Renal pelvis (tissue), 4 donors: Measurements from ENCODE around the gene KRT71. TPM values are rescaled to one million over a fixed set of nuclear protein-coding genes. Genes with fewer than 3 reads are reported as not detected.

Experiments
- DNase-seq: peaks from one replicate; pipeline ENCODE4 v3.0.0-alpha.2; 2013
- polyA plus RNA-seq, 3 donors: library from polyadenylated mRNA; unstranded; fragments of 120-200 nt; gene quantifications; one replicate each; pipeline ENCODE4 v1.2.1, GENCODE V29; 2013; ENCODE audit not compliant: insufficient read length in 3 of 3

The KRT71 gene
- polyA plus RNA-seq, 3 donors: not detected

DNA sequence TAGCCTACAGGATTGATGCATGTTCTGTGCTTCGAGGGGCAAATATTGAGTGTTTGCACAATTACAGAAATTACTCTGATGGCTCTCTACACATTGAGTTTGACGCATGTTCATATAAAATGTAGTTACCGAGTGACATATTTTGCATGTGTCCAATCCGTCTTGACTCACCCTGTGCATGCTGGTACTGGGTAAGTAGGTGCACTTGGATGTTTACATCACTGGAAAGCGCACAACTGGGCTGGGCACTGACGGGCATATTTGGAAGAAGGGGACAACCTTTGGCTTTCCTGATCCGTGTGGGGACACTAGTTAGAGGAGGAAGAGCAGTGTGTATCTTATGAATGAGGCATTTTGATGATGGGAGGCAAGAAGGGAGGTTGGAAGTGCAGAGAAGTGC, 55.0 kb downstream of the KRT71 start:
- DNase-seq: no peak

DNA sequence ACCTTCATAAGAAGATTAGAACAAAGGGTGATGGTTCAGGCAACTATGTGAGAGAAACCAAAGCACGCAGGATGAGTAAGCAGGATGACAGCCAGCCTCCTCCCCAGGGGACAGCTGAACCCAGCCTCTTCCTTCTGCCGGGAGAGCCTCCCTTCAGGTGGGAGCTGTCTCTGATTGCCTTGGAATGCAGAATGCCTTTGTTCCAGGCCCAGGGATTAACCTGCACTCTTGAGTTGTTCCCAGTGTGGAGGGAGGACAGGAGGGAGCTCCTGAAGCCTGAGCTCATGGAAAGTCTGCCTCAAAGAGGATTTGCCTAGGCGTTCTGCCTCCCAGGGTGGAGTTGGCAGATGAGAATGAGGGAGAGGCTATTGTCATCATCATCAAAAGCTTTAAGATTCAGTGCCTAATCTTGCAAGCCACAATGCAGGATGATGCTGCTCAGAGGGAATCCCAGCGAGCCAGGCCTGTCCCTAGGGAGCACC, 56.3 kb downstream of the KRT71 start:
- DNase-seq: no peak

DNA sequence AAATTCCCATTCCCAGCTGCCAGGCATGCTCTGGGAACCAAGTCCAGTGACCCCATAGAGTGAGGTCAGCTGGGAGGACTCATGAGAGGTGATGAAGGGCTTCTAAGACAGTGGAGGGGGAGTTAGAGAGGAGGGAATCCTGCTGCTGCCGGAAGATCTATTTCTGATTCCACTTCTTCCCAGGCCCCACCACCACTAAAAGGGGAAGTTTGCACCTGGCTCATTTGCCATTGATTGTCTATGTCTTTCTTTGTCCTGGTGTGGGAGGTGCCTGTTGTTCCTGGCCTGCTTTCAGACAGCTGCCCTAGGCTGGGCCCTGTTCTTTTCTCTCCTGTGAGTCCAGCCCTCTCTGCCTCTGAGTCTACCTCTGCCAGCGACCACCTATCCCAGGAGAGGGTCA, 56.9 kb downstream of the KRT71 start:
- DNase-seq: no peak

DNA sequence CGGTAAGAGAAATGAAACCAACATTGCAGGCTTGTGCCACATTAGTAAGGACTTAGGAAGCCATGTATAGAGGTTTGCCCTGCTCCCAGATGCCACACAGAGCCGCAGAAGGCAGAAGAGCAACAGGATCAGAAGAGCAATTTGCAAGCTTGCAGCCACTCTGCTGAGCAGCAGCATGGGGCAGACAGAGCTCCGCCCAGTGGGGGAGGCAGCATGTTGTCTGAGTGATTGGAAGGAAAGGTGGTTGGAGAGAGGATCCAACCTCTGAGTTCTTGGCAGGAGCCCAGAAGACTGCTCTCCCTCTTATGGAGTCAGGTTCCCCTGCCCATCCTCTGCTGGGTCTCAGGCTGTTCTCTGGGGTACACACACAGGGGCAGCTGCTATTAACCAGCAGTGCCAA, 57.6 kb downstream of the KRT71 start:
- DNase-seq: peak; percentile 33

DNA sequence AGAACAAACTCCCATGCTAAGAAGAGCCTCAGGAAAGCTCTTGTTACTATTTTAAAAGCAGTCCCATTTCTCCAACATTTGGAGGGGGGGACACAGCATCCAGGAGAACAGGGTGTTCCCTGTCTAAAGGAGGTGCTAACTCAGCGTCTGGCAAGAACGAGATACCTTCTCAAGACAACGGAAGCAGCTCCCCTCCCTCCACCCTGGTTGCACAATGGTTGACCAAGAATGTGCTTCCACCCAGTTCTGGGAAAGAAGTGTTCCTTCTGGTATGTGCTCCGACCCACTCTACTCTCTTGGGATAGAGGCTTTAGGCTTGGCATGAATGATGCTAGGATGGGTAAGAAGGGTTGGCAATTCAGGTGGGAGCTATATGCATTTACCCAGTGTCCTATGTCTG, 58.4 kb downstream of the KRT71 start:
- DNase-seq: no peak

DNA sequence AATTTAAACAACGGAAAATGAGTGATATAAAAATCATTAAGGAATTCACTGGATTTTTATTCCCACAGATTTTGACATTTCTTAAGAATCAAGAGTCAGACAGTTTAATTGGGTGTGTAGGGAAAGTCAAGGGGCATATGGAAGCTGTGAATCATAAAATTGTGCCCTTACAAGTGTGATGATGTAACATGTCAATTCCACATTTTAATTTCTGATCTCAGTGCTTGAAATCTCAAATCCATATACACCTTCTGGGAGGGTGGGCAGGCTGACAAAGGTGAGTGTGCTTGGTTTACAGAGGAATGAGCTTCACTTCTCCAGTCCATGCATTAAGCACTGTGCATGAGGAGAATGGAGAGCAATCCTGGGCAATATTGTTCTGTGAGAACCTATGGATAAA, 58.8 kb downstream of the KRT71 start:
- DNase-seq: no peak

Other genes starting within 250 kb of the KRT71 start
- gene KRT83, start 231.7 kb downstream of the KRT71 start, polyA plus RNA-seq: not detected
- not detected for gene KRT85, start 185.7 kb downstream of the KRT71 start, polyA plus RNA-seq
- gene KRT84, start 167.5 kb downstream of the KRT71 start, polyA plus RNA-seq: not detected
- not detected for gene KRT82, start 146.8 kb downstream of the KRT71 start, polyA plus RNA-seq
- not detected for gene KRT75, start 118.8 kb downstream of the KRT71 start, polyA plus RNA-seq
- gene KRT6B, start 101.0 kb downstream of the KRT71 start, polyA plus RNA-seq: not detected
- not detected for gene KRT6C, start 79.3 kb downstream of the KRT71 start, polyA plus RNA-seq
- gene KRT6A, start 59.9 kb downstream of the KRT71 start, polyA plus RNA-seq: not detected
- gene KRT5, start 32.8 kb downstream of the KRT71 start, polyA plus RNA-seq: 1 to 10 TPM in 1 of 3 donors, under 1 TPM in 2; 0.44 to 1.1 (median 0.59) TPM
- gene KRT74, start 20.7 kb upstream of the KRT71 start, polyA plus RNA-seq: not detected
- under 1 TPM in 1 of 3 donors, not detected in 2; 0.04 TPM for gene KRT72, start 48.3 kb upstream of the KRT71 start, polyA plus RNA-seq
- gene KRT73, start 65.4 kb upstream of the KRT71 start, polyA plus RNA-seq: not detected
- not detected for gene KRT2, start 99.1 kb upstream of the KRT71 start, polyA plus RNA-seq
- under 1 TPM; 0.12 to 0.24 (median 0.16) TPM for gene KRT1, start 127.3 kb upstream of the KRT71 start, polyA plus RNA-seq
- gene KRT77, start 150.4 kb upstream of the KRT71 start, polyA plus RNA-seq: not detected
- not detected for gene KRT76, start 224.2 kb upstream of the KRT71 start, polyA plus RNA-seq
- gene KRT3, start 243.0 kb upstream of the KRT71 start, polyA plus RNA-seq: not detected